ENCODE measurements around the gene KRTAP5-2. TPM values are rescaled to one million over a fixed set of nuclear protein-coding genes. Genes with fewer than 3 reads are reported as not detected.

Gene KRTAP5-2
- total and polyA plus RNA-seq, 2 of the 4 experiments (the other 2 are of a cell fraction): not detected

DNA sequence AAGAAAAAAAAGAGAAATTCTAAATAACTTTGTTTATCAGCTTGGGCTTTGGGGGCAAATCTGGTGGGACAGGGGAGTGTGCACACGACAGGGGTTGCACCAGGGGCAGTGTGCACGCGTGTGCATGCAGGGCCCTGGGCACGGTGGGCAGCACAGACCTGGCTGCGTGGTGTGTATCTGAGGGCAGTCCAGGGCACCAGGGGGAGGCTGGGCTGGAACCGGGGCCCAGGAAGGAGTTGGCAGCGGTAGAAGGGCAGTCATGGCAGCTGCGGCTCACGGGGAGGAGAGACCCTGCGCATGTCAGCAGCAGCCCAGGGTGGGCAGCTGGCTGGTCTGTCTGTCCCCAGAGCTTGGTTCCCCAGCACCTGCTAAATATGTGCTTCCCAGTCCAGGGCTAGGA, 35.8 kb upstream of the KRTAP5-2 start:
- Histone ChIP-seq H3K4me2 (ENCODE audit: low read depth, low read length) (no peak overlapping the region), H4K91ac (ENCODE audit: insufficient read depth, low read depth, low read length) (no peak overlapping the region), H4K20me1 (ENCODE audit: insufficient read depth, low read length) (no peaks in the 10 kb centered on the region; the same call in 1 of the 2 replicates), H3K14ac (replicated peaks; ENCODE audit: low read depth, low read length) (no peak overlapping the region), H4K5ac (ENCODE audit: low read depth, low read length) (no peak overlapping the region), H3K9me3 (ENCODE audit: control insufficient read depth, insufficient read depth, low read length) (no peaks in the 10 kb centered on the region), H3K36me3 (ENCODE audit: control insufficient read depth, insufficient read depth, low read length) (no peaks in the 10 kb centered on the region), H3K4me3 (ENCODE audit: insufficient read depth, low read depth, low read length) (no peak overlapping the region), H2BK15ac (ENCODE audit: low read depth, low read length) (no peak overlapping the region), H3K23ac (ENCODE audit: low read depth, low read length) (no peak overlapping the region), H2BK120ac (ENCODE audit: low read depth, low read length) (no peak overlapping the region), H2AFZ (replicated peaks; ENCODE audit: low read length, poor library complexity) (no peak overlapping the region), H3K79me1 (ENCODE audit: low read depth in 1 of 2, low read length in 2 of 2) (no peaks in the 10 kb centered on the region), H2BK20ac (ENCODE audit: low read depth, low read length) (no peak overlapping the region), H4K8ac (ENCODE audit: low read depth in 2 of 2, low read length in 2 of 2) (no peak overlapping the region), H2AK9ac (replicated peaks; ENCODE audit: low read depth, low read length, poor library complexity) (no peak overlapping the region), H3K9ac (ENCODE audit: low read depth, low read length) (no peak overlapping the region), H3K56ac (ENCODE audit: extremely low read depth, insufficient read depth, low read length) (no peak overlapping the region), H3K27ac (ENCODE audit: insufficient read depth, low read length) (no peak overlapping the region), H3K9me1 (ENCODE audit: insufficient read depth, low read length) (no peaks in the 10 kb centered on the region), H3K18ac (ENCODE audit: low read depth, low read length) (no peak overlapping the region), H3K4me1 (ENCODE audit: control insufficient read depth, insufficient read depth, low read length) (no peaks in the 10 kb centered on the region), H2AK5ac (ENCODE audit: low read depth, low read length) (no peak overlapping the region), H3K27me3 (ENCODE audit: control insufficient read depth, insufficient read depth, low read length) (peaks cover 59% of the 10 kb centered on the region), H3K4ac (ENCODE audit: low read depth, low read length) (no peak overlapping the region), H2BK5ac (ENCODE audit: low read depth, low read length, poor library complexity, severe bottlenecking) (no peak overlapping the region)
- ChIA-PET POLR2A (ENCODE audit: unreplicated experiment) (no interaction called here), CTCF (no interaction called here)
- BruUV-seq (replicated peaks): no TSS peak
- DNase-seq: no peak
- ATAC-seq (ENCODE audit: low read depth): no peak
- TF ChIP-seq CTCF (conservative IDR thresholded peaks at IDR 0.05; ENCODE audit: low read depth, low read length) (no peak), SMC3 (IDR thresholded peaks at IDR 0.05; ENCODE audit: low read depth, low read length) (no peak), RFX5 (IDR thresholded peaks at IDR 0.05; ENCODE audit: low read depth, low read length) (no peak), BHLHE40 (IDR thresholded peaks at IDR 0.05; ENCODE audit: low read depth, low read length) (no peak), NFE2L2 (IDR thresholded peaks at IDR 0.05; ENCODE audit: low read depth, low read length) (no peak), FOS (IDR thresholded peaks at IDR 0.05; ENCODE audit: low read depth, low read length) (no peak)
- 100% methylated on average over 2 of the region's 10 CpGs; no CpG with 5 or more reads in 1 of the 2 experiments for WGBS, 2 experiments (ENCODE audit: extremely low coverage in 2 of 2, insufficient read length in 1 of 2)
- in situ Hi-C loops (cut with MboI; ENCODE audit: low sequenced_read_pairs): no loop called here
- dilution Hi-C loops (cut with HindIII; ENCODE audit: low sequenced_read_pairs, unreplicated experiment): no loop called here
- intact Hi-C loops (cut with micrococcal nuclease): no loop called here
